ENCODE measurements around the gene RRAS2.

DNA sequence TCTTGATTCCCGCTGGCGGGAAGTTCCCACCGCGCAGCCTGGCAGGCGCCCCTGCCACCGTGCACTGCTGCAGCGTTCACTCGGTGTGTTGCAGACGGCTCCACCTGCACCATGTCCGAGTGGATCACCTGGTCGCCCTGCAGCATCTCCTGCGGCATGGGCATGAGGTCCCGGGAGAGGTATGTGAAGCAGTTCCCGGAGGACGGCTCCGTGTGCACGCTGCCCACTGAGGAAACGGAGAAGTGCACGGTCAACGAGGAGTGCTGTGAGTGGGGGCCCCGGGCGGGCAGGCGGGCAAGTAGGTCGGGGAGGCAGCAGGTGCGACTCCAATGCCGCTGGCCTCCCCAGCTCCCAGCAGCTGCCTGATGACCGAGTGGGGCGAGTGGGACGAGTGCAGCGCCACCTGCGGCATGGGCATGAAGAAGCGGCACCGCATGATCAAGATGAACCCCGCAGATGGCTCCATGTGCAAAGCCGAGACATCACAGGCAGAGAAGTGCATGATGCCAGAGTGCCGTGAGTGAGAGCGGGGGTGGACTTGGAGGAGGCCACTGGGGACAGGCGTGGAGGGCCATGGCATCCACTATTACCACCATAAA is 99.7 kb downstream of the RRAS2 start:
- TF ChIP-seq EZH2 (IDR thresholded peaks at IDR 0.05) (no peak), POLR2AphosphoS5 (IDR thresholded peaks at IDR 0.05; ENCODE audit: borderline replicate concordance, low read depth, low read length) (no peak), FOXP2 (optimal IDR thresholded peaks at IDR 0.05; ENCODE audit: control extremely low read depth, extremely low read length, insufficient read depth) (no peak)

Data from SK-N-MC (cell line).